GM23338 (cell line): ENCODE measurements around the gene CLEC1B. TPM values are rescaled to one million over a fixed set of nuclear protein-coding genes. Genes with fewer than 3 reads are reported as not detected.

ENCODE experiments used
- ATAC-seq: fragments of 200-7000 bp; cut with Tn5 transposase; 3 replicates; pipeline ENCODE4 v1.9.1; 2020
- DNase-seq: peaks from one replicate; pipeline ENCODE4 v3.0.0-alpha.2; 2015; ENCODE audit warnings: low spot score
- H2AFZ ChIP-seq: fragments of 200-600 bp; sonication (generic); 2 replicates; pipeline ENCODE4 v1.8.0; 2016; ENCODE audit warnings: antibody characterized with exemption, mild to moderate bottlenecking, moderate library complexity
- H3F3A ChIP-seq: fragments of 200-600 bp; sonication (generic); replicated peaks from 2 replicates; pipeline ENCODE4 v1.8.0; 2017; ENCODE audit warnings: antibody characterized with exemption, mixed run types, low read depth
- H3K27ac ChIP-seq: fragments of 200-600 bp; sonication (generic); 2 replicates; pipeline ENCODE4 v1.6.1; 2016; ENCODE audit warnings: low read depth
- H3K27me3 ChIP-seq: fragments of 200-600 bp; sonication (generic); 2 replicates; pipeline ENCODE4 v1.8.0; 2016; ENCODE audit warnings: mild to moderate bottlenecking, mixed run types, moderate library complexity; ENCODE audit not compliant: insufficient read depth
- H3K36me3 ChIP-seq: fragments of 200-600 bp; sonication (generic); 2 replicates; pipeline ENCODE4 v1.8.0; 2016; ENCODE audit warnings: mild to moderate bottlenecking; ENCODE audit not compliant: insufficient read depth
- H3K4me1 ChIP-seq: fragments of 200-600 bp; sonication (generic); 2 replicates; pipeline ENCODE4 v1.8.0; 2016; ENCODE audit warnings: mild to moderate bottlenecking, moderate library complexity; ENCODE audit not compliant: insufficient read depth
- H3K4me2 ChIP-seq: fragments of 200-600 bp; sonication (generic); 2 replicates; pipeline ENCODE4 v1.7.1; 2017; ENCODE audit warnings: mixed run types
- H3K4me3 ChIP-seq: fragments of 200-600 bp; sonication (generic); 2 replicates; pipeline ENCODE4 v1.6.1; 2016; ENCODE audit warnings: mixed run types
- H3K79me2 ChIP-seq: fragments of 200-600 bp; sonication (generic); replicated peaks from 2 replicates; pipeline ENCODE4 v1.8.0; 2017; ENCODE audit warnings: mild to moderate bottlenecking; ENCODE audit not compliant: insufficient read depth
- H3K9me2 ChIP-seq: fragments of 200-600 bp; sonication (generic); 2 replicates; pipeline ENCODE4 v1.8.0; 2017; ENCODE audit not compliant: insufficient read depth
- H4K20me1 ChIP-seq: fragments of 200-600 bp; sonication (generic); replicated peaks from 2 replicates; pipeline ENCODE4 v1.8.0; 2017; ENCODE audit warnings: mild to moderate bottlenecking; ENCODE audit not compliant: insufficient read depth
- H3K27ac Mint-ChIP-seq: 2 replicates; pipeline ENCODE4 v1.8.0; 2020; ENCODE audit warnings: inconsistent platforms, mild to moderate bottlenecking, moderate library complexity, mixed read lengths
- H3K27me3 Mint-ChIP-seq: 3 replicates; pipeline ENCODE4 v1.8.0; 2022; ENCODE audit warnings: low read depth, mild to moderate bottlenecking, moderate library complexity, mixed read lengths, inconsistent platforms; ENCODE audit not compliant: insufficient read depth, poor library complexity
- H3K36me3 Mint-ChIP-seq: 3 replicates; pipeline ENCODE4 v1.8.0; 2021; ENCODE audit warnings: low read depth, mild to moderate bottlenecking, inconsistent platforms, moderate library complexity, mixed read lengths
- H3K4me1 Mint-ChIP-seq: 3 replicates; pipeline ENCODE4 v1.8.0; 2020; ENCODE audit warnings: mild to moderate bottlenecking, inconsistent platforms, mixed read lengths
- H3K4me3 Mint-ChIP-seq: 3 replicates; pipeline ENCODE4 v1.8.0; 2021; ENCODE audit warnings: moderate library complexity, mild to moderate bottlenecking, inconsistent platforms, mixed read lengths
- H3K9me3 Mint-ChIP-seq: 3 replicates; pipeline ENCODE4 v1.8.0; 2020; ENCODE audit warnings: moderate library complexity, mild to moderate bottlenecking, inconsistent platforms, mixed read lengths
- CREB1 ChIP-seq: fragments of 250-450 bp; sonication (Bioruptor Pico); IDR thresholded peaks from 2 replicates; pipeline ENCODE4 v1.5.0; 2020; ENCODE audit warnings: low read depth, mild to moderate bottlenecking, moderate library complexity
- EZH2 ChIP-seq: fragments of 200-600 bp; sonication (generic); IDR thresholded peaks from one replicate; pipeline ENCODE4 v1.8.0; 2017; ENCODE audit warnings: antibody characterized with exemption, mild to moderate bottlenecking, low read depth; ENCODE audit not compliant: unreplicated experiment
- JUNB ChIP-seq: IDR thresholded peaks from one replicate; pipeline ENCODE4 v1.6.1; 2016; ENCODE audit warnings: antibody characterized with exemption; ENCODE audit not compliant: unreplicated experiment
- NANOG ChIP-seq: IDR thresholded peaks from 2 replicates; pipeline ENCODE4 v1.6.1; 2016; ENCODE audit warnings: antibody characterized with exemption, borderline replicate concordance
- POLR2AphosphoS5 ChIP-seq: IDR thresholded peaks from 2 replicates; pipeline ENCODE4 v1.6.1; 2016; ENCODE audit warnings: antibody characterized with exemption, low read depth
- REST ChIP-seq: IDR thresholded peaks from one replicate; pipeline ENCODE4 v1.6.1; 2018; ENCODE audit warnings: antibody characterized with exemption; ENCODE audit not compliant: unreplicated experiment
- ZNF114 ChIP-seq: fragments of 250-450 bp; sonication (Bioruptor Pico); IDR thresholded peaks from 2 replicates; pipeline ENCODE4 v1.5.0; 2020; ENCODE audit warnings: mild to moderate bottlenecking, moderate library complexity
- ZNF331 ChIP-seq: fragments of 250-450 bp; sonication (Bioruptor Pico); IDR thresholded peaks from 2 replicates; pipeline ENCODE4 v1.5.0; 2020; ENCODE audit warnings: low read depth, mild to moderate bottlenecking, moderate library complexity
- ZNF462 ChIP-seq: fragments of 250-450 bp; sonication (Bioruptor Pico); IDR thresholded peaks from 2 replicates; pipeline ENCODE4 v1.5.0; 2020; ENCODE audit warnings: mild to moderate bottlenecking, moderate library complexity
- polyA plus RNA-seq: library from polyadenylated mRNA; unstranded; fragments of >200 nt; fragmentation: Nextera tagmentation; extraction: Ambion mirVana; gene quantifications from 2 replicates; pipeline ENCODE4 v1.2.1, GENCODE V29; 2016
- total RNA-seq: library from RNA; depleted of rRNA; stranded (reverse); fragments of >200 nt; shearing (Covaris generic); gene quantifications from 2 replicates; pipeline ENCODE4 v1.2.3, GENCODE V29; 2014

CLEC1B gene
- total and polyA plus RNA-seq, 2 experiments from 2014 or later = not detected

GRCh38 chr12:9947674-9948073 is 51.2 kb downstream of the CLEC1B start:
- TF ChIP-seq JUNB (no peak), ZNF114 (CRISPR knock-in tag) (no peak), REST (no peak)
- peaks cover 6% of the 10 kb centered on the region; the same call in 1 of the 3 replicates for H3K36me3 Mint-ChIP-seq
- peaks cover 10% of the 10 kb centered on the region; the same call in 2 of the 3 replicates for H3K9me3 Mint-ChIP-seq
- no peak overlapping the region for H3K27ac Mint-ChIP-seq
- Histone ChIP-seq H3K79me2 (no peaks in the 10 kb centered on the region), H3K36me3 (no peaks in the 10 kb centered on the region), H3K4me3 (no peak overlapping the region), H4K20me1 (no peaks in the 10 kb centered on the region), H2AFZ (no peak overlapping the region), H3K4me1 (no peaks in the 10 kb centered on the region), H3F3A (no peaks in the 10 kb centered on the region), H3K9me2 (no peaks in the 10 kb centered on the region), H3K27ac (no peak overlapping the region), H3K4me2 (no peak overlapping the region), H3K27me3 (no peaks in the 10 kb centered on the region)
- no peaks in the 10 kb centered on the region for H3K4me1 Mint-ChIP-seq
- ATAC-seq (no peak), DNase-seq (no peak)
- H3K27me3 Mint-ChIP-seq = peaks cover 3% of the 10 kb centered on the region
- no peak overlapping the region for H3K4me3 Mint-ChIP-seq

- Histone ChIP-seq H3K27ac (no peak overlapping the region), H3K27me3 (no peaks in the 10 kb centered on the region), H3K36me3 (no peaks in the 10 kb centered on the region), H4K20me1 (no peaks in the 10 kb centered on the region), H3K9me2 (no peaks in the 10 kb centered on the region), H3K4me3 (no peak overlapping the region), H3K79me2 (no peaks in the 10 kb centered on the region), H3F3A (no peaks in the 10 kb centered on the region), H2AFZ (no peak overlapping the region), H3K4me1 (no peaks in the 10 kb centered on the region), H3K4me2 (no peak overlapping the region)
- Mint-ChIP-seq H3K4me1 (no peaks in the 10 kb centered on the region), H3K27me3 (peaks cover 3% of the 10 kb centered on the region), H3K27ac (no peak overlapping the region), H3K9me3 (0 out of 3 replicates have a peak, but pooled peaks cover 4% of the 10 kb centered on the region), H3K36me3 (no peaks in the 10 kb centered on the region), H3K4me3 (no peak overlapping the region)
- DNase-seq (no peak), ATAC-seq (no peak)
- TF ChIP-seq CREB1 (CRISPR knock-in tag) (no peak), POLR2AphosphoS5 (no peak), ZNF331 (CRISPR knock-in tag) (no peak), ZNF462 (CRISPR knock-in tag) (no peak), REST (no peak), EZH2 (no peak), NANOG (no peak), ZNF114 (CRISPR knock-in tag) (no peak)
Measured at GRCh38 chr12:9944391-9944790, 54.5 kb downstream of the CLEC1B start.
